Chondrocyte (in vitro differentiated cells): ENCODE measurements around the gene CLEC16A. TPM values are rescaled to one million over a fixed set of nuclear protein-coding genes. Genes with fewer than 3 reads are reported as not detected.

ENCODE experiments used
- DNase-seq: peaks from one replicate; pipeline ENCODE4 v3.0.0; 2021; ENCODE audit warnings: mixed read lengths, low spot score
- H3K27ac Mint-ChIP-seq: one replicate; pipeline ENCODE4 v1.8.0; 2021; ENCODE audit warnings: mild to moderate bottlenecking, moderate library complexity, mixed read lengths; ENCODE audit not compliant: unreplicated experiment
- H3K27me3 Mint-ChIP-seq: 2 replicates; pipeline ENCODE4 v1.8.0; 2021; ENCODE audit warnings: low read depth, mixed read lengths
- H3K36me3 Mint-ChIP-seq: 2 replicates; pipeline ENCODE4 v1.8.0; 2021; ENCODE audit warnings: low read depth, mixed read lengths
- H3K4me1 Mint-ChIP-seq: 2 replicates; pipeline ENCODE4 v1.8.0; 2021; ENCODE audit warnings: low read depth, mild to moderate bottlenecking, mixed read lengths
- H3K4me3 Mint-ChIP-seq: one replicate; pipeline ENCODE4 v1.8.0; 2021; ENCODE audit warnings: mild to moderate bottlenecking, moderate library complexity, mixed read lengths; ENCODE audit not compliant: unreplicated experiment
- H3K9me3 Mint-ChIP-seq: 2 replicates; pipeline ENCODE4 v1.8.0; 2021; ENCODE audit warnings: low read depth, mixed read lengths
- total RNA-seq: library from RNA; stranded (reverse); gene quantifications from 3 replicates; pipeline ENCODE4 v1.2.1, GENCODE V29; 2021
- TF ChIP-seq, protein P1 (sequence below): fragments of 200-600 bp; sonication (generic); IDR thresholded peaks from 2 replicates; pipeline ENCODE4 v1.5.0; 2021; ENCODE audit warnings: antibody characterized with exemption, mild to moderate bottlenecking, moderate library complexity

CLEC16A gene
- total RNA-seq, 1 donor from 2014 or later, result 17.9 TPM

GRCh38 chr16:11080327-11080967 lies 136.1 kb downstream of the CLEC16A start:
- Mint-ChIP-seq H3K27me3 (no peaks in the 10 kb centered on the region), H3K9me3 (no peaks in the 10 kb centered on the region), H3K4me3 (no peak overlapping the region), H3K4me1 (peaks cover 74% of the 10 kb centered on the region), H3K27ac (peak overlapping the region; percentile 90), H3K36me3 (peaks cover 2% of the 10 kb centered on the region)
- DNase-seq, result no peak
- TF ChIP-seq, protein P1, sequence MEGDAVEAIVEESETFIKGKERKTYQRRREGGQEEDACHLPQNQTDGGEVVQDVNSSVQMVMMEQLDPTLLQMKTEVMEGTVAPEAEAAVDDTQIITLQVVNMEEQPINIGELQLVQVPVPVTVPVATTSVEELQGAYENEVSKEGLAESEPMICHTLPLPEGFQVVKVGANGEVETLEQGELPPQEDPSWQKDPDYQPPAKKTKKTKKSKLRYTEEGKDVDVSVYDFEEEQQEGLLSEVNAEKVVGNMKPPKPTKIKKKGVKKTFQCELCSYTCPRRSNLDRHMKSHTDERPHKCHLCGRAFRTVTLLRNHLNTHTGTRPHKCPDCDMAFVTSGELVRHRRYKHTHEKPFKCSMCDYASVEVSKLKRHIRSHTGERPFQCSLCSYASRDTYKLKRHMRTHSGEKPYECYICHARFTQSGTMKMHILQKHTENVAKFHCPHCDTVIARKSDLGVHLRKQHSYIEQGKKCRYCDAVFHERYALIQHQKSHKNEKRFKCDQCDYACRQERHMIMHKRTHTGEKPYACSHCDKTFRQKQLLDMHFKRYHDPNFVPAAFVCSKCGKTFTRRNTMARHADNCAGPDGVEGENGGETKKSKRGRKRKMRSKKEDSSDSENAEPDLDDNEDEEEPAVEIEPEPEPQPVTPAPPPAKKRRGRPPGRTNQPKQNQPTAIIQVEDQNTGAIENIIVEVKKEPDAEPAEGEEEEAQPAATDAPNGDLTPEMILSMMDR, result no peak

DNA sequence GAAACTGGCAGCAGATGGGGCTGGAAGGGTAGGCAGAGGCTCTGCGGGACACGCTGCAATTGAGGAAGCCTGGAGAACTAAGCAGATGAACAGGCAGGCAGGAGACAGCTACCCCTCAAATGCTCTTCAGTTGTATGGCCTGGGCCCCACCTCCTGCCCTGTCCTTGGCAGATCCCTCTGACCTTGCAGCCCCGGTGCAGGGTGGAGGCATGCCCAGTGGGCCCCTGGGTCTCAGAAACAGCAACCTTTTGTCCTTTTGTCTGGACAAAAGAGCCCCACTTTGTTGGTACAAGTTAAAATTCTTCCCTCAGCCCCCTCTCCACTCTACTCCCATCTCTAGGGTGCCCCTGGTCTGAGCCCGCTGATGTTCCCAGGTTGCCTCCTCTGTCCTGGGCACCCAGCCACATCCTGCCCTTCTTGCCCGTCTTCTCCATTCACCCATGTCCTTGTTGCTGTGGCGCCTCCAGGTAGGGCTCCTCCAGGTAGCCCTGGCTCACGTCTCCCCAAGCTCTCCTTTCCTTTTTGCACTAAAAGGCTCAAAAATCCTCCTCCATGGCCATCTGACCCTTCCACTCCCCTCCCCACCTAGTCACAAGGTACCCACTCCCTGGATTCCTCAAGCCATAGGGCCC lies 136.8 kb downstream of the CLEC16A start:
- Mint-ChIP-seq H3K4me3 (no peak overlapping the region), H3K36me3 (peaks cover 2% of the 10 kb centered on the region), H3K27ac (peak overlapping the region; percentile 65), H3K9me3 (no peaks in the 10 kb centered on the region), H3K27me3 (no peaks in the 10 kb centered on the region), H3K4me1 (peaks cover 75% of the 10 kb centered on the region)
- DNase-seq, result peak; percentile 68
- TF ChIP-seq, protein P1, result no peak

DNA sequence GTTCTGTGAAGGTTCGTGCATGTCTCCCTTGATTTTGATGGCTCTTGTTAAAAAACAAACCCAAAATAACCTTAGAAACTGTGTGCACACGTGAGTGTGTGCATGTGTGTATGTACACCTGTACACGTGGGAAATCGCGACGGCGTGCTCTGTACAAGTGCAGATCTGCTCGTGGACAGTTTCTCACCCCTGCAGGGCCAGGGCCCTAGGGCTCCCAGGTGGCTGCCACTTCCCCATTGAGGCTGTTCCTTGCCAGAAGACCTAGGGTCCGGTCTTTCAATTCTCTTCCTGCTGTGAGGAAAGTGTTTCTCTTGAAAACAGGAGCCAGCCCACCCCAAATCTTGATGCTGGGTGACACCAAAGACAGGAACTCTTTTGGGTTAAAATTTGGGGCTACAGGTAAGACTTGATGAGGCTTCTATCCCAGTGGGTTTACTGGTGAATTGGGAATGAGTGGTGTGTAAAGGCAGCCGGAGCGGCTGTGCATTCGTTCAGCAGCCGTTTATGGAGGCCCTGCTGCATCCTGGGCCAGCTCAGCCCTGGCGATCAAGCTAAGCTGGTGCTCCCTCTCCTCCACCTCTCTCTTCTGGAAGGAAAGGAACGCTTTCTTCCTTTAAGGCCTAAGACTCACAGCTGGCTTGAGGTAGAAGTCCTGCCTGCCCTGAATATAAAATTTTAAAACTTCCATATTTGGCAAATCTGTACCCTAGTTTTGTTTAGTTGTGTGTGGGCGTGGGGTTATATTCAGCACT lies 137.9 kb downstream of the CLEC16A start:
- Mint-ChIP-seq H3K27me3 (no peaks in the 10 kb centered on the region), H3K36me3 (peaks cover 5% of the 10 kb centered on the region), H3K4me1 (peaks cover 64% of the 10 kb centered on the region), H3K27ac (no peak overlapping the region), H3K9me3 (no peaks in the 10 kb centered on the region), H3K4me3 (no peak overlapping the region)
- peak; percentile 90 for DNase-seq
- TF ChIP-seq, protein P1, result no peak

DNA sequence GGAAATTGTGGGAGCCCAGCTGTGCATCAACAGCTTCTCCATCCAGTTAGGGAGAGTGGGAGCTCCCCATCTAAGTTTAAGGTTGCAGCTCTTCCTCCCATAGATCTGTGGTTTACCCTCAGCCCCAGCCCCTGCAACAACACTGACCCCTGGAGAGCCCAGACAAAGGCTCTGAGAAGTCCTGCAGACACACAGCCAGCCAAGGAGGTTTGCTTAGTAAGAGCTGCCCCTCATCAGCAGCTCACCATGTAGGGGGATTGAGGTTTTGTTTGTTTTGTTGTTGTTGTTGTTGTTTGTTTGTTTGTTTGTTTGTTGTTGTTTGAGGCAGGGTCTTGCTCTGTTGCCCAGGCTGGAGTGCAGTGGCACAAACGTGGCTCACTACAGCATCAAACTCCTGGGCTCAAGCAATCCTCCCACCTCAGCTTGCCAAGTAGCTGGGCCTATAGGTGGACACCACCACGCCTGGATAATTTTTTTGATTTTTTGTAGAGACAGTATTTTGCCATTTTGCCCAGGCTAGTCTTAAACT lies 138.6 kb downstream of the CLEC16A start:
- H3K27ac Mint-ChIP-seq, result no peak overlapping the region
- no peak overlapping the region for H3K4me3 Mint-ChIP-seq
- TF ChIP-seq, protein P1, result no peak
- H3K36me3 Mint-ChIP-seq, result peaks cover 5% of the 10 kb centered on the region
- H3K27me3 Mint-ChIP-seq, result no peaks in the 10 kb centered on the region
- peak; percentile 12 for DNase-seq
- H3K4me1 Mint-ChIP-seq, result peaks cover 58% of the 10 kb centered on the region
- H3K9me3 Mint-ChIP-seq, result no peaks in the 10 kb centered on the region

DNA sequence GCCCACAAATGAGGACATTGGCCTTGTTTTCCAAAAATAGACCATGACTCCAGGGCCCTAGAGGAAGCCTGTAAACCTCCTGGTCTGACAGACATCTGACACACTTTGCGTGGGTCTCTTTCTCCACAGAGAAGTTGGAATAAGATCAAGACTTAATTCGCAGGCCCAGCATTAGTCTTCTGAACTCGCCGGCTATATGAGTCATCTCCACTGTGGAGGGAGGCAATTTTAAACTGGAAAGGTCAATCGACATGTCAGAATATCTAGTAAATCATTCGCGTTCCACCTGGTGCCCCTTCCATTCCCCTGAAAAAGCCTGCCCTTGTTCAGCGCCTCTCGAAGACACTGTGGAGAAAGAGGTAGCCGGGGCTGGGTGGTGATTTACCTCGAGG lies 140.1 kb downstream of the CLEC16A start:
- H3K27me3 Mint-ChIP-seq, result no peaks in the 10 kb centered on the region
- H3K9me3 Mint-ChIP-seq, result no peaks in the 10 kb centered on the region
- peaks cover 6% of the 10 kb centered on the region for H3K36me3 Mint-ChIP-seq
- no peak for DNase-seq
- H3K4me1 Mint-ChIP-seq, result peaks cover 42% of the 10 kb centered on the region
- H3K27ac Mint-ChIP-seq, result peak overlapping the region; percentile 70
- H3K4me3 Mint-ChIP-seq, result no peak overlapping the region
- TF ChIP-seq, protein P1, result no peak
